Endodermal cell (in vitro differentiated cells): ENCODE results near the gene MST1. TPM values are rescaled to one million over a fixed set of nuclear protein-coding genes. Genes with fewer than 3 reads are reported as not detected.

Source experiments
- DNase-seq: peaks from one replicate; pipeline ENCODE4 v3.0.0-alpha.2; 2017
- H3K27ac ChIP-seq: 2 replicates; pipeline ENCODE4 v1.5.1; 2013; ENCODE audit warnings: mild to moderate bottlenecking, low read depth, low read length, moderate library complexity
- H3K27me3 ChIP-seq: 2 replicates; pipeline ENCODE4 v1.6.1; 2013; ENCODE audit warnings: mild to moderate bottlenecking, low read length, moderate library complexity; ENCODE audit not compliant: insufficient read depth, control insufficient read depth, poor library complexity, severe bottlenecking
- H3K36me3 ChIP-seq: 2 replicates; pipeline ENCODE4 v1.7.0; 2013; ENCODE audit warnings: mild to moderate bottlenecking, low read length, moderate library complexity; ENCODE audit not compliant: control insufficient read depth, insufficient read depth
- H3K4me1 ChIP-seq: one replicate; pipeline ENCODE4 v1.7.0; 2013; ENCODE audit warnings: low read length; ENCODE audit not compliant: control insufficient read depth, insufficient read depth
- H3K4me3 ChIP-seq: 2 replicates; pipeline ENCODE4 v1.5.1; 2013; ENCODE audit warnings: mild to moderate bottlenecking, low read length, moderate library complexity
- H3K9ac ChIP-seq: 2 replicates; pipeline ENCODE4 v1.6.1; 2013; ENCODE audit warnings: mild to moderate bottlenecking, low read length, moderate library complexity; ENCODE audit not compliant: poor library complexity, severe bottlenecking; ENCODE audit errors: extremely low read depth
- H3K9me3 ChIP-seq: 2 replicates; pipeline ENCODE4 v1.6.1; 2013; ENCODE audit warnings: mild to moderate bottlenecking, low read length, moderate library complexity; ENCODE audit not compliant: control insufficient read depth
- H3K27ac Mint-ChIP-seq: 2 replicates; pipeline ENCODE4 v1.8.0; 2020; ENCODE audit warnings: mixed read lengths
- H3K27me3 Mint-ChIP-seq: 2 replicates; pipeline ENCODE4 v1.8.0; 2021; ENCODE audit warnings: mild to moderate bottlenecking, mixed read lengths; ENCODE audit not compliant: insufficient read depth
- H3K36me3 Mint-ChIP-seq: 2 replicates; pipeline ENCODE4 v1.8.0; 2020; ENCODE audit warnings: low read depth, mixed read lengths
- H3K4me1 Mint-ChIP-seq: 2 replicates; pipeline ENCODE4 v1.8.0; 2020; ENCODE audit warnings: mixed read lengths
- H3K4me3 Mint-ChIP-seq: 2 replicates; pipeline ENCODE4 v1.8.0; 2020; ENCODE audit warnings: mild to moderate bottlenecking, moderate library complexity, mixed read lengths
- H3K9me3 Mint-ChIP-seq: 2 replicates; pipeline ENCODE4 v1.8.0; 2020; ENCODE audit warnings: mild to moderate bottlenecking, mixed read lengths
- CTCF ChIP-seq: fragments of 200-600 bp; sonication (generic); conservative IDR thresholded peaks from 2 replicates; pipeline ENCODE4 v1.5.0; 2021; ENCODE audit warnings: antibody characterized with exemption, mild to moderate bottlenecking
- WGBS, 2 experiments: methylation state at CpG; one replicate each; pipeline versions ENCODE4 v1.1.5 to v1.1.7; 2013; ENCODE audit warnings: missing lambda C conversion rate in 2 of 2, mixed read lengths in 1 of 2; ENCODE audit not compliant: insufficient coverage in 1 of 2, insufficient read length in 1 of 2; 5-methylcytosine and 5-hydroxymethylcytosine counted together
- total RNA-seq, 2 donors: library from RNA; stranded (reverse); fragmentation: NEBNext Ultra II Directional in 1 of 2; extraction: Animal tissue kit (Norgen Biotek cat#: 25700) in 1 of 2; gene quantifications; 2 replicates in 1 of 2; 3 replicates in 1 of 2; pipeline ENCODE4 v1.2.1, GENCODE V29; 2021

The MST1 gene
- total RNA-seq, 2 donors from 2014 or later: 30.8 to 35.5 TPM

GRCh38 chr3:49733551-49733950, 44.3 kb upstream of the MST1 start:
- peaks cover 80% of the 10 kb centered on the region for H3K36me3 ChIP-seq
- no peak for DNase-seq
- Mint-ChIP-seq H3K36me3 (peaks cover 75% of the 10 kb centered on the region), H3K9me3 (no peaks in the 10 kb centered on the region), H3K4me1 (no peaks in the 10 kb centered on the region), H3K4me3 (no peak overlapping the region), H3K27ac (no peak overlapping the region), H3K27me3 (no peaks in the 10 kb centered on the region)
- H3K9me3 ChIP-seq: no peaks in the 10 kb centered on the region
- H3K27me3 ChIP-seq: no peaks in the 10 kb centered on the region
- no peaks in the 10 kb centered on the region for H3K4me1 ChIP-seq
- WGBS, 2 experiments: 100% methylated on average over 1 of the region's 1 CpG
- TF ChIP-seq CTCF: no peak
- no peak overlapping the region for H3K4me3 ChIP-seq
- H3K27ac ChIP-seq: no peak overlapping the region
- no peak overlapping the region for H3K9ac ChIP-seq

GRCh38 chr3:49732597-49732996, 43.3 kb upstream of the MST1 start:
- H3K27me3 ChIP-seq: no peaks in the 10 kb centered on the region
- no peaks in the 10 kb centered on the region for H3K4me1 ChIP-seq
- Mint-ChIP-seq H3K9me3 (no peaks in the 10 kb centered on the region), H3K36me3 (peaks cover 74% of the 10 kb centered on the region), H3K27me3 (no peaks in the 10 kb centered on the region), H3K27ac (no peak overlapping the region), H3K4me3 (no peak overlapping the region), H3K4me1 (no peaks in the 10 kb centered on the region)
- TF ChIP-seq CTCF: no peak
- H3K9ac ChIP-seq: no peak overlapping the region
- no peak overlapping the region for H3K27ac ChIP-seq
- no peak for DNase-seq
- H3K36me3 ChIP-seq: peaks cover 80% of the 10 kb centered on the region
- 91 to 92% methylated on average over 9 to 11 of the region's 11 CpGs for WGBS, 2 experiments
- no peaks in the 10 kb centered on the region for H3K9me3 ChIP-seq
- no peak overlapping the region for H3K4me3 ChIP-seq

- TF ChIP-seq CTCF: no peak
- H3K27ac Mint-ChIP-seq: no peak overlapping the region
- H3K27me3 Mint-ChIP-seq: no peaks in the 10 kb centered on the region
- 96 to 98% methylated on average over 4 of the region's 4 CpGs for WGBS, 2 experiments
- no peaks in the 10 kb centered on the region for H3K9me3 Mint-ChIP-seq
- no peaks in the 10 kb centered on the region for H3K4me1 Mint-ChIP-seq
- no peak overlapping the region for H3K9ac ChIP-seq
- no peak overlapping the region for H3K4me3 ChIP-seq
- DNase-seq: no peak
- peaks cover 79% of the 10 kb centered on the region for H3K36me3 ChIP-seq
- H3K27me3 ChIP-seq: no peaks in the 10 kb centered on the region
- no peak overlapping the region for H3K27ac ChIP-seq
- peaks cover 61% of the 10 kb centered on the region for H3K36me3 Mint-ChIP-seq
- no peaks in the 10 kb centered on the region for H3K4me1 ChIP-seq
- no peak overlapping the region for H3K4me3 Mint-ChIP-seq
- H3K9me3 ChIP-seq: no peaks in the 10 kb centered on the region
Measured at GRCh38 chr3:49729966-49730609, 40.8 kb upstream of the MST1 start.
